H9 (cell line): ENCODE measurements around the gene ANKRD50. TPM values are rescaled to one million over a fixed set of nuclear protein-coding genes. Genes with fewer than 3 reads are reported as not detected.

Experiments
- DNase-seq: peaks from one replicate; pipeline ENCODE4 v3.0.0-alpha.2; 2017
- H2AFZ ChIP-seq: one replicate; pipeline ENCODE4 v1.6.1; 2013; ENCODE audit warnings: mild to moderate bottlenecking, low read length, control low read depth, moderate library complexity
- H2AK5ac ChIP-seq: 2 replicates; pipeline ENCODE4 v1.6.1; 2013; ENCODE audit warnings: low read length, control low read depth, mixed read lengths; ENCODE audit not compliant: insufficient read length
- H2BK120ac ChIP-seq: one replicate; pipeline ENCODE4 v1.6.1; 2013; ENCODE audit warnings: low read depth, mild to moderate bottlenecking, low read length, control low read depth, inconsistent platforms; ENCODE audit not compliant: poor library complexity, severe bottlenecking
- H2BK12ac ChIP-seq: 2 replicates; pipeline ENCODE4 v1.6.1; 2013; ENCODE audit warnings: low read length, control low read depth, mixed read lengths, low read depth; ENCODE audit not compliant: insufficient read length
- H2BK15ac ChIP-seq: 2 replicates; pipeline ENCODE4 v1.6.1; 2013; ENCODE audit warnings: low read depth, low read length, control low read depth
- H2BK20ac ChIP-seq: one replicate; pipeline ENCODE4 v1.6.1; 2013; ENCODE audit warnings: low read depth, mild to moderate bottlenecking, low read length, control low read depth, inconsistent platforms; ENCODE audit not compliant: poor library complexity, severe bottlenecking
- H2BK5ac ChIP-seq: 2 replicates; pipeline ENCODE4 v1.6.1; 2013; ENCODE audit warnings: low read length, control low read depth, mixed read lengths; ENCODE audit not compliant: insufficient read length
- H3K14ac ChIP-seq: 2 replicates; pipeline ENCODE4 v1.6.1; 2013; ENCODE audit warnings: low read length, control low read depth; ENCODE audit not compliant: insufficient read depth
- H3K18ac ChIP-seq: 2 replicates; pipeline ENCODE4 v1.6.1; 2013; ENCODE audit warnings: low read depth, mild to moderate bottlenecking, mixed read lengths, low read length, control low read depth; ENCODE audit not compliant: insufficient read length
- H3K23ac ChIP-seq: 2 replicates; pipeline ENCODE4 v1.6.1; 2013; ENCODE audit warnings: low read length, control low read depth, mixed read lengths, low read depth; ENCODE audit not compliant: insufficient read length
- H3K23me2 ChIP-seq: 2 replicates; pipeline ENCODE4 v1.6.1; 2013; ENCODE audit warnings: low read depth, mild to moderate bottlenecking, mixed read lengths, low read length, control low read depth; ENCODE audit not compliant: insufficient read length, poor library complexity, severe bottlenecking
- H3K27ac ChIP-seq: 2 replicates; pipeline ENCODE4 v1.5.1; 2013; ENCODE audit warnings: low read length, control low read depth, mixed read lengths, low read depth; ENCODE audit not compliant: insufficient read length
- H3K27me3 ChIP-seq: 2 replicates; pipeline ENCODE4 v1.6.1; 2013; ENCODE audit warnings: low read length, control low read depth, inconsistent platforms; ENCODE audit not compliant: insufficient read depth
- H3K4ac ChIP-seq: 2 replicates; pipeline ENCODE4 v1.6.1; 2013; ENCODE audit warnings: low read depth, mild to moderate bottlenecking, control low read depth, inconsistent platforms, low read length, moderate library complexity
- H3K4me1 ChIP-seq: 2 replicates; pipeline ENCODE4 v1.6.1; 2013; ENCODE audit warnings: low read length, control low read depth, inconsistent platforms; ENCODE audit not compliant: insufficient read depth
- H3K4me2 ChIP-seq: 2 replicates; pipeline ENCODE4 v1.6.1; 2013; ENCODE audit warnings: low read length, control low read depth, mixed read lengths; ENCODE audit not compliant: insufficient read length, insufficient read depth
- H3K56ac ChIP-seq: 2 replicates; pipeline ENCODE4 v1.6.1; 2013; ENCODE audit warnings: low read depth, mild to moderate bottlenecking, mixed read lengths, low read length, control low read depth; ENCODE audit not compliant: insufficient read length
- H3K79me1 ChIP-seq: 2 replicates; pipeline ENCODE4 v1.6.1; 2013; ENCODE audit warnings: low read depth, mild to moderate bottlenecking, moderate library complexity, low read length, control low read depth, inconsistent platforms; ENCODE audit not compliant: insufficient read depth, poor library complexity, severe bottlenecking
- H3K79me2 ChIP-seq: 2 replicates; pipeline ENCODE4 v1.6.1; 2013; ENCODE audit warnings: low read length, control low read depth, inconsistent platforms; ENCODE audit not compliant: insufficient read depth
- H3K9ac ChIP-seq: 2 replicates; pipeline ENCODE4 v1.6.1; 2013; ENCODE audit warnings: low read length, control low read depth, mixed read lengths; ENCODE audit not compliant: insufficient read length; ENCODE audit errors: extremely low read depth
- H3K9me3 ChIP-seq: one replicate; pipeline ENCODE4 v1.6.1; 2013; ENCODE audit warnings: low read depth, low read length, inconsistent platforms; ENCODE audit not compliant: control insufficient read depth
- H3T11ph ChIP-seq: one replicate; pipeline ENCODE4 v1.6.1; 2013; ENCODE audit warnings: mild to moderate bottlenecking, low read length, control low read depth, inconsistent platforms
- H4K20me1 ChIP-seq: one replicate; pipeline ENCODE4 v1.6.1; 2013; ENCODE audit not compliant: control insufficient read depth, insufficient read length, insufficient read depth
- H4K5ac ChIP-seq: 2 replicates; pipeline ENCODE4 v1.6.1; 2013; ENCODE audit warnings: low read depth, mild to moderate bottlenecking, mixed read lengths, low read length, control low read depth; ENCODE audit not compliant: insufficient read length
- H4K8ac ChIP-seq: replicated peaks from 2 replicates; pipeline ENCODE4 v1.6.1; 2013; ENCODE audit warnings: low read length, control low read depth, mixed read lengths, low read depth; ENCODE audit not compliant: insufficient read length
- H4K91ac ChIP-seq: 2 replicates; pipeline ENCODE4 v1.6.1; 2013; ENCODE audit warnings: low read depth, mild to moderate bottlenecking, moderate library complexity, mixed read lengths, low read length, control low read depth; ENCODE audit not compliant: insufficient read length
- H3K27ac Mint-ChIP-seq, 3 experiments: 2 replicates in 2 of 3; 3 replicates in 1 of 3; pipeline ENCODE4 v1.8.0; 2020 to 2021; ENCODE audit warnings: mixed read lengths in 3 of 3, mild to moderate bottlenecking in 1 of 3, moderate library complexity in 1 of 3
- H3K27me3 Mint-ChIP-seq: 2 replicates; pipeline ENCODE4 v1.8.0; 2021; ENCODE audit warnings: low read depth, mild to moderate bottlenecking, moderate library complexity, mixed read lengths
- H3K36me3 Mint-ChIP-seq, 3 experiments: 2 replicates in 2 of 3; 3 replicates in 1 of 3; pipeline ENCODE4 v1.8.0; 2020 to 2021; ENCODE audit warnings: low read depth in 3 of 3, mixed read lengths in 3 of 3; ENCODE audit not compliant: insufficient read depth in 1 of 3
- H3K4me1 Mint-ChIP-seq, 2 experiments: 2 replicates each; pipeline ENCODE4 v1.8.0; 2020; ENCODE audit warnings: mixed read lengths in 2 of 2
- H3K4me3 Mint-ChIP-seq, 2 experiments: 2 replicates in 1 of 2; 3 replicates in 1 of 2; pipeline ENCODE4 v1.8.0; 2020 to 2021; ENCODE audit warnings: mild to moderate bottlenecking in 2 of 2, mixed read lengths in 2 of 2, moderate library complexity in 1 of 2
- H3K9me3 Mint-ChIP-seq, 2 experiments: 2 replicates in 1 of 2; 3 replicates in 1 of 2; pipeline ENCODE4 v1.8.0; 2020; ENCODE audit warnings: mild to moderate bottlenecking in 2 of 2, mixed read lengths in 2 of 2, moderate library complexity in 1 of 2
- CTCF ChIP-seq: fragments of 200-600 bp; sonication (generic); conservative IDR thresholded peaks from 3 replicates; pipeline ENCODE4 v1.8.0; 2021; ENCODE audit warnings: antibody characterized with exemption, mild to moderate bottlenecking
- WGBS: extraction: QIAGEN DNeasy Blood & Tissue Kit; methylation state at CpG from one replicate; pipeline ENCODE4 v1.1.7; 2013; ENCODE audit warnings: missing lambda C conversion rate, low lambda C conversion rate, mixed read lengths; ENCODE audit not compliant: insufficient read length; ENCODE audit errors: extremely low coverage; 5-methylcytosine and 5-hydroxymethylcytosine counted together
- total RNA-seq: library from RNA; stranded (reverse); gene quantifications from 2 replicates; pipeline ENCODE4 v1.2.1, GENCODE V29; 2021

Gene ANKRD50
- total RNA-seq, 1 experiment from 2014 or later: 30.1 TPM

- H2AK5ac ChIP-seq: no peak overlapping the region
- DNase-seq: no peak
- H3K18ac ChIP-seq: no peak overlapping the region
- Mint-ChIP-seq H3K9me3 (peaks cover 9 to 17% of the 10 kb centered on the region in 2 experiments), H3K4me3 (no peak overlapping the region), H3K4me1 (peaks cover 18 to 24% of the 10 kb centered on the region in 2 experiments), H3K27me3 (no peaks in the 10 kb centered on the region), H3K36me3 (peaks cover 46 to 57% (median 50%) of the 10 kb centered on the region in 3 experiments), H3K27ac (no peak overlapping the region)
- no peak overlapping the region for H2BK120ac ChIP-seq
- no peak overlapping the region for H3K14ac ChIP-seq
- H2AFZ ChIP-seq: no peak overlapping the region
- no peak overlapping the region for H3K9ac ChIP-seq
- H3K27ac ChIP-seq: no peak overlapping the region
- no peak for TF ChIP-seq CTCF
- H4K8ac ChIP-seq: no peak overlapping the region
- no peak overlapping the region for H3K4me2 ChIP-seq
- H3K56ac ChIP-seq: no peak overlapping the region
- H2BK15ac ChIP-seq: no peak overlapping the region
- H2BK5ac ChIP-seq: no peak overlapping the region
- H3K4me1 ChIP-seq: peaks cover 4% of the 10 kb centered on the region; the same call in 1 of the 2 replicates
- H4K5ac ChIP-seq: no peak overlapping the region
- H3K79me2 ChIP-seq: peaks cover 14% of the 10 kb centered on the region; the same call in 1 of the 2 replicates
- H3K79me1 ChIP-seq: no peaks in the 10 kb centered on the region
- no peaks in the 10 kb centered on the region for H3K9me3 ChIP-seq
- no peak overlapping the region for H2BK20ac ChIP-seq
- H3K23me2 ChIP-seq: no peaks in the 10 kb centered on the region
- no peaks in the 10 kb centered on the region for H3K27me3 ChIP-seq
- no peak overlapping the region for H2BK12ac ChIP-seq
- H4K91ac ChIP-seq: no peak overlapping the region
- H3T11ph ChIP-seq: no peak overlapping the region
- H3K23ac ChIP-seq: no peak overlapping the region
- no peak overlapping the region for H3K4ac ChIP-seq
- WGBS: no CpG with 5 or more reads among the region's 2 CpGs
- no peaks in the 10 kb centered on the region for H4K20me1 ChIP-seq
Measured at GRCh38 chr4:124691801-124692200, 20.7 kb downstream of the ANKRD50 start.
